SK-N-DZ (cell line): ENCODE results near the gene NLRP9.

ENCODE experiments used
- DNase-seq: peaks from one replicate; pipeline ENCODE4 v3.0.0-alpha.2; 2015; ENCODE audit warnings: low spot score

The NLRP9 gene

DNA sequence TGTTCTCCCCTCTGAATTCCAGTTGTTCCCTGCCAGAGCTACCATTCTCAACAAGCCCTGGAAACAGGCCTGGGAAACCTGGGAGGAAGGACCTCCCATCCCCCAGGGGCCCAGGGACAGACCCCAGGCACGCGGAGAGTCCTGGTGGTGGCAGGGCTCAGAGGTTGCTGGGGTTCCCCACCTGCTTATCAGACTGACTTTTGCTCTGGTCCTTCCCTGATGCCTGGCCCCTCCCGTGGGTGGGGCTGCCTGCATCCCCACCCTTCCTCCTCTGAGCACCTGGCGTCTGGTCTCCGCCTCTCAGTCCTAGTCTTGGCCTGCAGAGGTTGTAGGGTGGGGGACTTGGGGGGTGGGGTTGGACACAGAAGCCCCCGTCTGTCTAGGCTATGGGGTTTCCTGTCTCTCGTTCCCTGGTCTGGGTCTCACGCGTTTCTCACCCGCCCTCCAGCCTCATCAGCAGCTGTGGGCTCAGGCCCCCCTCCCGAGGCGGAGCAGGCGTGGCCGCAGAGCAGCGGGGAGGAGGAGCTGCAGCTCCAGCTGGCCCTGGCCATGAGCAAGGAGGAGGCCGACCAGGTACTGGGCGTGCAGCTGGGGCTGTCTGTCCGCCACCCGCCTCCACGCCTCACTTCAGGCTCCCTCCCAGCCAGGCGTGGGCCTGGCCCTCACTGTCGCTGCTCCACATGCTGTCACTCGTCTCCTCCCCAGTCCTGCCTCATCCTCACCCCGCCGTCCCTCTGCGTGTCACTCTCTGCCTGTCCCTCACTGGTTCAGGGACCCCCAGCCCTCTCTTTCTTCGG, 49.6 kb downstream of the NLRP9 start:
- DNase-seq, result peak; percentile 52

DNA sequence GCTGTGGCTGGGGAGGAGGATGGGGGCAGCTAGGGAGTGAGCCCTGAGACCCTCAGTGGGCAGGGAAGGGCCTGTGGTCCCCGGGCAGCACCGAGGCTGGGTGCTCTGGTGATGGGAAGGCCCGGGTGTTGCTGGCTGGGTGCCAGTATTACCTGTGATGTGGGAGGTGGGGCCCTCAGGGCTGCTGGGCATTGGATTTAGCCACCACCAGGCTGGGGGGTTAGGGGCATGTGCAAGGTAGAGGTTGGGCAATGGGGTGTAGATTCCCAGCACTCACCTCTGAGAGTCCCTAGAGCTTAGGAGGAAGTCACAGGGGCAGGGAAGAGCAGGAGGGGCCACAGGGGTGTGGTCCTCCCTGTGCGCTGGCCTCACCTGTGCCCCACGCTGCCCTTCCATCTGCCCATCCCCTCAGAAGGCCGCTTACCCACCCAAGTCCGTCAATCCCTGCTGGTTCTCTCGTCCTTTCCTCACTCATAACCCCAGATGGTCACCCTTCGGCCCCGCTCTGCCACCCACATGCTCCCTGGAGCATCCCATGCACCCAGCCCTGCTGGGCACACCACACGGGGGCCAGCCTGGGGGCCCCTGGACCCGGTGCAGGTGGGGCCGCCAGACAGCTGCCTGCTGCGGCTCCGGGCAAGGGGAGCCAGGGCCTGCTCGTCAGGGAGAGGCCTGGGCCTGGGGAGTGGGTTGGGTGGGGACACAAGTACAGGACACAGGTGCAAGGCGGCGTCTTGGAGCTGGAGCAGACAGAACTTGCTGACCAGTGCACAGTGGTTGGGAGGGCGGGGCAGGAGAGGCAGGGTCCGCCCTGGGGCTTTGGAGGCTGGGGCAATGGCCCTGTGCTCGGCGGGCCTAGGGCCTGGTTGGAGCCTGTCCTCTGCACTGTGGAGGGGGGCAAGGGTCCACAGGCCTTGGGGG, 50.7 kb downstream of the NLRP9 start:
- DNase-seq, result no peak

DNA sequence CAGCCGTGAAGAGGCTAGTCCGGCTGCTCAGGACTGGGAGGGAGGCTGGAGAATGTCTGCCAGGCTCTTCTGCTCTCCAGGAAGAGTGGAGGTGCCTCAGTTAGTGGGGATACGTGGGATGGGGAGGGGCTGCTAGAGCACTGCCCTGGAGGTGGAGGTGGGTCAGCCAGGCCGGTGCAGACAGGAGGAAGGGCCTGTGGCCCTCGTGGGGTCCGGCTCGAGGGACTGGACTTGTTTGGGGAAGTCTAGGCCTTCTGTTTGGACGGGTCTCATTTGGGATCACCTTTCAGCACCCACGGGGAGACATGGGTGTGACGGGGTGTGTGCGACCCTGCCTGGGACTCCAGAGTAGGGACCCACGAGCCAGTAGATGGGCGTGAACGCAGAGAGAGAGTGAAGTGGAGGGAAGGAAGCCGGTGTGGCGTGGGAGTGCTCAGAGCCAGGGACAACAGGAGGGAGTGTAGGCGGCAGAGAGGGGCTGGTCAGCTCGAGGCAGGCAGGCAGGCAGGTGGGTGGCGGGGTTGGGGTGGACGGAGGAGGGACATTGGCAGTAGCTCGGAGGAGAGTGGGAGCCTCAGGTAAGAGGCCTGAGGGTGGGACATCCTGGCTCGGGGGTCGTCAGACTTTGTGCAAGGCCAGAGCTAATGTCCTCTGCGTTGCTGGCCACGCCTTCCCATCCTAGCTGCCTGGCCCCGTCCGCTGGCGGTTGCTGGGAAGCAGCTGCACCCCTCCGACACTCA, 51.7 kb downstream of the NLRP9 start:
- no peak for DNase-seq

DNA sequence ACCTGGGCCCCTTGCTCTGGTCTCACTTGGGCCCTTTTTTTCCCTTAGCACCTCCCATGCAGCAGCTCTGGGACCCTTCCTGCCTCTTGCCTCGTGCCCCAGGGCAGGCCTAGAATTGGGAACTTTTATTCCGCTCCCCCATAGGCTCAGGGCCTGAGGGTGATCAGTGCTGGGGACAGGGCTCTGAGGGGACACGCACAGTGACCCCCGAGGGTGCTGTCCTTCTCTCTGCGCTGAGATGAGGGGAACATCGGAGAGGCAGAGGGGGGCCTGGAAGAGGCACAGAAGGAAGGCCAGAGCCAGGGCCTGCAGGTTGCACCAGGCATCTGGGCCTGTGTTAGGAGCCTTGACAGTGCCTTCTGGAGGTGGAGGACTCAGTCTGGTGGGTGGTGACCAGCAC, 52.4 kb downstream of the NLRP9 start:
- no peak for DNase-seq

DNA sequence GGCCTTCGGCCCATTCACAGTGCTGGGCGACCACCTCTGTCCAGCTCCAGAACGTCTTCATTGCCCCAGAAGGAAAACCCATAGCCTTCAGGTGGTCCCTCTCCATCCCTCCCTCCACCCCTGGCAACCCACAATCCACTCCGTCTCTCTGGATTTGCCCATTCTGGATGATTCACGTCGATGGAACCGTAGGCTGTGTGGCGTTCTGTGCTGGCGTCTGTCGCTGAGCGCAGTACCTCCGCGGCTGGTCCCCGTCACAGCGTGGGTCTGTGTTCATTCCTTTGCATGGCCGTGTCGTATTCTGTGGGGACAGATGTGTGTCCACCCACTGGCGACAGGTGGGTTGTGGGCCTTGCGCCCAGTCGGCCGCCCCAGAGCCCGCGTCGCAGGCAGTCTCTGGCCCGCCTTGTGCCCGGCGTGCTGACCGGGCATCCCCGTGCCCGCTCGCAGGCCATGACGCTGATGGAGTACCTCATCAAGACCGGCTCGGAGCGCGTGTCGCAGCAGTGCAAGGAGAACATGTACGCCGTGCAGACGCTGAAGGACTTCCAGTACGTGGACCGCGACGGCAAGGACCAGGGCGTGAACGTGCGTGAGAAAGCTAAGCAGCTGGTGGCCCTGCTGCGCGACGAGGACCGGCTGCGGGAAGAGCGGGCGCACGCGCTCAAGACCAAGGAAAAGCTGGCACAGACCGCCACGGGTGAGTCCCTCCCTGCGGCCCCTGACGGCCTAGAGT, 53.1 kb downstream of the NLRP9 start:
- DNase-seq, result no peak

DNA sequence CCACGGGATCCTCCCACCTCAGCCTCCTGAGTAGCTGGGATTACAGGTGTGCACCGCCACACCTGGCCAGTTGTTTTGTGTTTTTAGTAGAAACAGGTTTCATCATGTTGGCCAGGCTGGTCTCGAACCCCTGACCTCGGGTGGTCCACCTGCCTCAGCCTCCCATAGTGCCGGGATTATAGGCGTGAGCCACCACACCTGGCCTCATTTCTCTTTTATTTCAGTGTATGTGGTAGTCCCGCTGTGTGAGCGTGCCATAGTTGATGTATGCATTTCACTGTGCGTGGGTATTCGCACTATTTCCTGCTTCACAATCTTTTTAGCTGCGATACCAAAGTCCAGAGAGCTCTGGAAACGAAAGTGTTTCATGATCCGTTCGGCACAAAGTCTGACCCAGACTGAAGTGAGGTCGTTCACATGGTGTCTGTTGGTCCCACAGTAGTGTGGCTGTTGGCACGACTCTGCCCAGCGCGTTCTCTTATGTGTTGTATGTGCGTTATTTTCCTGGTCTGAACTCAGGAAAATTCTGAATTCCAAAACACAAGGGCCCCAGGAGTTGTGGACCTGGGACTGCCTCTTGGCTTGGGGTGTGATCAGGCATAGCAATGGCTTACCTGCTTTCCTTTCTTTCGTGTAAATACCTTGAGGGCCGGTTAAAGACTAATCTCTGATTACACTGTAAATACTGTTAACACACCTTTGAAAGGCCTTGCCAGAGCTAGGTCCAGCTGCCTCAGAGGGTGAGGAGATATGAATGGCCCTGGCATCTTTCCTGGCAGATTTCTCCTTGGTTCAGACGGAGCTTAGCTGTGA, 54.5 kb downstream of the NLRP9 start:
- DNase-seq, result no peak

DNA sequence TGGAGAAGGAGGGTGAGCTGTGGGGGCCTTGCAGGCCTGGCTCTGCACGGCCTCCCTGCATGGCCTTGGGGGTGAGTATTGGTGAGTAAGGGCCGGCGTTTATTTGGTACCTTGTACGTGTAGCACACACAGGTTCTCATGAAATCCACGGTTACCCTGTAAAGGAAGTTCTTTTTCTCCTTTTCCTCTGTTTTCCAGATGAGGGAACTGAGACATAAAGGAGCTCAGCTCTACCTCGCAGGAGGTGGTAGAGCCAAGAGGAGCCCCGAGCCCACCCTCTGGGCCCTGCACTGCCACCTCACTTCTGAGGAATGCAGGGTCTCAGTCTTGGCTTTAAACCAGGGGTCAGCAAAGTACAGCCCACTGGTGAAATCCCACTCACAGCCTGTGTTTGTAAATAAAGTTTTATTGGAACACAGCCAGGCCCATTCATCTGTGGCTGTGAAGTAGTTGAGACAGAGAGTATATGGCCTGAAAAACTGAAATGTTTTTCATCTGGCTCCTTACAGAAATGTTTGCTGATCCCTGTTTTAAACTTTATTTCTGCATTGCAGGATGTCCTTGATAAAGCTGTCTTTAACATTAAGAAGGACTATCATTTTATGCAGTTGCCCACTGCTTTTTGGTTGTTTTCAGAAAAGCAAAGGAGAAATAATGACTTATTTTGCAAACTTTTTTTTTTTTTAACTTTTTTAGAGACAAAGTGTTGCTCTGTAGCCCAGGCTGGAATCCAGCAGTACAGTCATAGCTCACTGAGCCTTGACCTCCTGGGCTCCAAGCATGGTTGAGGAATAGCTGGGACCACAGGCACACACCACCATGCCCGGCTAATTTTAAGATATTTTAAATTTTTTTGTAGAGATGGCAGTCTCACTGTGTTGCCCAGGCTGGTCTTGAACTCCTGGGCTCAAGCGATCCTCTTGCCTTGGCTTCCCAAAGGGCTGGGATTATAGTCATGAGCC, 56.8 kb downstream of the NLRP9 start:
- DNase-seq, result no peak

DNA sequence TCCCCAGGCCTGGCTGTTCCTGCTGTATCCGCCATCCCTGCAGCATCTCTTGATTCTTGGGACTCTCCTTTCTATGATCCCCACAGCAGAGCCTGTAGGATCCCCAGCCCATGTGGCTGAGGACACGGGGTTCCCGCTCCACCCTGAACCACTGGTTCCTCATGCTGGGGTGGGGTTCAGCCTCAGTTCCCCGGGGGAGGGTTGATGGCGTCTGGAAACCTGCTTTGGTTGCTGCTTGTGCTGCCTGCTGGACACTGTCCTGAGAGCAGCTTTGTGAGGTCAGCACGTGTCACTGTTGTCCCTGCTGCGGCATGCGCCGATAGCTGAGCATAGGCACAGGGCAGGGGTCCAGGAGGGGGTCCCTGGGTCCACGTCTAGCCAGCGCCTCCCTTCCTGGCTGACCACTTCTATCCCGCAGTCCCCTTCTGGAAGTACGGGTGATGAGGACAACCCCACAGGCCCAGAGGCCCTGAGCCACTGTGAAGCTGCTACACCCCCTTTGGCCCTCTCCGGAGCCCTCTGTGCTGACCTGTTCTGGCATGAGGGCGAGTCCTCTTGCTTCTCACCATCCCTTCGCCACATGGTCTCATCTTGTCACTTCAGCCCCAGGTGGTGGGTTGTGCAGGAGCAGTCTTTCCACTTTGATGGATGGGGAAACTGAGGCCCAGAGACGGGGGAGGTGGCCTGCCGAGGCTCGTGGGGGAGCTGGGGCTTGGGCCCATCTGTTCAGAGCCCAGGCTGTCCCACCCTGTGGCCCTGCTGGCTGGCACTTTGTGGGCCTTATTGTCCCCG, 57.7 kb downstream of the NLRP9 start:
- DNase-seq, result no peak

DNA sequence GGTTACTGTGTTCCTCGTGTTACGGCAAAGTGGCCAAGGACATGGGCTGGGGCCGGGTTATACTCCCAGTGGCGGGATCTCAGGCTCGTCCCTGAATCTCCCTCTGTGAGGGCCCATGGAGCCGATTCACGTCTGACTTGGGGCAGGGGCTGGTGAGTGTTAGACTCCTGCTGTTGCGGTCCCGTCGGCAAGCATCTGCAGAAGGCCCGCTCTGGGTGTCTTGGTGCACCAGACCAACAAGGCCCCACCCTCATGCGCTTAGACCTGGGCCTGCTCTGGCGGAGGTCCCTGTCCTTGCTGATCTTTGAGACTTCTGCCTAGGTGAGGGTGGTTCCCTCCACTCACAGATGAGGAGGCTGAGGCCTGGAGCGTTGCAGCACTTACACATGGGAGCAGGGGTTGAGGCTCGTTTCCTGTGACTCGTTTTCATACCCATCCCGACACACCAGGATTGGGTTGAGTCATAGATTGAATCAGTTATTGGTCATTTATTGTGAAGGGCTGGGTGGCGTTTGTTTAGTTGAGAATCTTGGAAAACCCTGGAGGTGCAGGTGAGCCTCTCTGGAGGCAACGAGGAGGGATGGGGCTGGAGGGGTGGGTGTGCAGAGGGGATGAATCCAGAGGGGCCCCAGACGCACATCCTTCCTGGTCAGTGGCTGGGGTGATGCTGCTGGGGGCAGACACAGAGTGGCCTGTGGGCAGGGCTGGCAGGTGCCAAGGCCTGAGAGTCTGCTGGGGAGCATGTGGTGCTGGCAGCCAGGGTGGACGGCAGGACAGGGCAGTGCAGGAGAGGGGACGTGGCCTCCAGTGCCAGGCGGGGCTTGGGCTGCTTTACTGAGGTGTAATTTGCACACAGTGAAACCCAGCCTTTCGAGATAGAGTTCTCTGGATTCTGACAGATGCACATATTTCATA, 58.6 kb downstream of the NLRP9 start:
- DNase-seq, result no peak

DNA sequence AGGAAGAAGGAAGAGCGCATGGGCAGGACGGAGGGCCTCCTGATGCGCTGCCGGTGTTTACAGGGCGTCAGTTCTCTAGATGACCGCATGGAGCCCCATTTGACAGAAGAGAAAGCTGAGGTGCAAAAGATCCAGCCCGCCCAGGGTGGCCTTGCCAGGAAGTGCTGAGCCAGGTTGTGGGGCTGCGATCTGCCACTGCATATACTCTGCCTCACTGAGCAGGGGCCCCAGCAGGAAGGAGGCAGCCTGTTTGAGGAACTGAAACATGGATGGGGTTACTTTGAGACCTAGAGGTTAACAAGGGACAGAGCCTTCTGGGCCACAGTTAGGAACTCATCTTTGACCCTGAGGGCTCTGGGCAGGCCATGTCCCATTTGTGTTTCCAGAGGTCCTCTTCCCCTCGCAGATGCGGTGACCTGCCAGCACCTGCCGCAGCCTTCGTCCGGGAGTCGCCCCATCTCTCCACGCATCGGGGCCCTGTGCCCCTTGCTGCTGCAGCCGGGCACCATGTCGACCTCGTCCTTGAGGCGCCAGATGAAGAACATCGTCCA, 60.0 kb downstream of the NLRP9 start:
- DNase-seq, result no peak

DNA sequence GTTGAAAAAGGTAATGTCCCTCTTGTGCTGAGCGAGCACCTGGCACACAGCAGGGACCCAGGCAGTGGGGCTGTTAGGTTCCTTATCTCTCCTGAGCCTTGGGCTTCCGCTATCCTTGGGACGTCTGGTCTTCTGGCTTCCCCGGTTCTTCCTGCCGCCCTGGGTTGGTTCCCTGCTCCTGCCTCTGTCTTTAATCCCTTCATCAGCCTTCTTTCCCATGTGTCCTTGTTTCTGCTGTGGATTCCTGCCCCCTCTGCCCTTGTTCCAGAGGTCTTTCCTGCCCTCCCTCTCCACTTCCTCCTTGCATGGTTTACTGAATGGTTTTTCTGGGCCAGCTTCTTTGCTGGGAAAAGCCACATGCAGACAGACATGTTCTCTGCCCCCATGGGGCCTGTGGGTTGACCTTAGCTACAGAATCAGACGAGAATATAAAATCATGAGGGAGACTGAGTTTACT, 60.6 kb downstream of the NLRP9 start:
- DNase-seq, result no peak

DNA sequence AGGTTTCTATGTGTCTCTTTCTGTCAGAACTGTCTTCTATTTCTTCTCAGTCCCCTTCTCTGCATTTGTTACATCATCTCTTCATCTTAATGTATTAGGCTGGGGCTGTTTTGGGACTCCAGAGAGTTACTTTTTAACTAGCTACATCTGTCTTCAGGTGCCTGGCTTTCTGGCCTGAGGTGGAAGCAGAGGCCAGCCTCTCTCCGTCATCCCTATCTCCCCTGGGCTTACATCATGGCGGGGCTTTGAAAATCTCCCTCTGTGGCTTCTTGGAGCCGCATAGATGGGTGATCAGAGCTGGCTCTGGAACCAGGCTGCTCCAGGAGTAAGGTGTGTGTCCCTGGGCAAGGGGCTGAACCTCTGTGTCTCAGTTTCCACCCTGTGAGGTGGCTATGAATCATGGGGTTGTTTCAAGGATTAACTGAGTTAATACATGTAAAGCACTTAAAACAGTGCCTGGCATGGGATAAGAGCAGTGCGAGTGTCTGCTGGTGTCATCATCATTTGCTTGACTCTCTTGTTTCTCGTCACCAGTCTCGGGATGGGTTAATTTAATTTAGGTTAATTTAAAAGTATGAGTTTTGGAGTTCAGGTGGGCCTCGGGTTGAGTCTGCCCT, 61.2 kb downstream of the NLRP9 start:
- DNase-seq, result no peak

DNA sequence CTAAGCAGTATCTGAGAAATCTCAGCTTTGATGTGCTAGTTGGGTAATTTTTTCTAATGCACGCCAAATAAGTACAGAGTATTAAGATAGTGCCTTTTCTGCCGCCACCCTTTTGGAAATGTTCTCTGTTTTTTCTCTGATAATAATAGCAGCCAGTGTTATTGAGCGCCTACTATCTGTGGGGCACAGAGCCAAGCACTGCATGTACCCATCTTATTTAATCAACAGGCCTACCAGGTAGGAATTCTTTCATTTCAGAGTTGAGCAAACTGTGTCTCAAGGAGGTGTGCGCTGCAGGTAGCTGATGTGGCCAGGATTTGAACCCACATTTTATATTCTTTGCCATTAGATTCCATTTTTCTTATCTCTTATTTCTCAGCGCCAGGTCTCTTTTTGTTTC, 61.8 kb downstream of the NLRP9 start:
- DNase-seq, result no peak

DNA sequence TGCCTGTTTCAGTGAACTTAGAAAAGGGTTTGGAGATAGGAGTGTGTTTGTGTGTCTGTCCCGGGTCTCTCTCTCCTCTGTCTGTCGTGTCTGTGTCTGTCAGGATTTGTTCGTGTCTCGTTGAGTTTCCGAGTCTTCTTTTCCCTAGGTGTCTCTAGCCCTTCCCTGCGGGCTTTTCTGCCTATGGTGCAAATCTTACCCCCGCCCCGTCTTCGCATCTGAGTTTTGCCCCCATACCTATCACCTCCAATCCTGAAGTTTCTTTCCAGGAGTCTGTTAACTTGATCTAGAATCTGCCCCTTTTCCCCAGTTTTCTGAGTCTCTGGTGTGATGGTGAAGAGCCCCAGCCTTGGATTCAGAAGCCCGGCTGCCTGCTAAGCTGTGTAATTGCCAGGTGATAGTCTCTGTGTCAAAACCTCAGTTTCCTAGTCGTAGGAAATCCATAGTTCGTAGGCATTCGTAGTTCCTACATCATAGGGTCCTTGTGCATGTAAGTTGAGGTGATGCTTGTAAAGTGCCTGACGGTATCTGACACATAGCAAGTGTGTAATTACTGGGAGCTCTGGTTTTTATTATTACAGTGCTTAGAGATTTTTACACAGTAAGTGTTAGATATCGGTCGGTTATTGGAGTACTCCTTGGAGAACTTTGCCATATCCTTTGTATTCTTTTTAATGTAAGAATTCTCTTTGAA, 62.4 kb downstream of the NLRP9 start:
- DNase-seq, result no peak

DNA sequence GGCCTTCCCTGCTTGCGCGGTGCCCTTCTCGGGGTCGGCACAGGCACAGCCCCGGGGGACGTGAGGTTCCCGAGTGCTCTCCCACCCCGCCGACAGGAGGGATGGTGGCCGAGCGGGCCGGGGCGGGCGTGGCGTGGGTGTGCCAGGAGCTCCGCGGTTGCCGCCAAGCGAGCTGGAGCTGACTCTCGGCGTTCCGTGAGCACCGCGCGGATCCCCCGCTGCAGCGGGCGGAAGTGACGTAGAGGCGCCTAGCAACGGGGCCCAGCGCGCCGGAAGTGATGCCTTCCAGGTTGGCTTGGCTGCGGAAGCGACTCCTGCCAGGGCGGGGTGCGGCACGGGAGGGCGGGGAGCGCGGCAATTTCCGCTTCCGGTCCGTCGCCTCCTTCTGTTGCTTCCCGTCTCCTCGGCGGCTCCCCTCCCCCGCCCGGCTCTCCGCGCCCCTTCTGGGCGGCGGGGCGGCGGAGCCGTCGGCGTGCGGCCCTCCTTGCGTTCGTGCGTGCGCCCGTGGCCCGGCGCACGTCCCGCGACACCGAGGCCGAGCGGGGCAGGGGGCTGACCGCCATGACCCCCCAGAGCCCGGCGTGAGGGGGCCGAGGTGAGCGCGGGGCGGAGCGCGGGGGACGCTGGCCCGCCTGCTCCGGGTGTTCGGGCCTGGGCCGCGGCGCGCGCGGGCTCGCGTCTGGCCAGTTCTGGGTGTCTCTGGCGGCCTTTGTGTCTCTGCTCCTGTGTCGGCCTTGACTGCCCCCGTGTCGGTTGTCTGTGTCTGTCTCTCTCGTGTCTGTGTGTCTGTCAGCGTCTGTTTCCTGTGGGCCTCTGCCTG, 63.2 kb downstream of the NLRP9 start, which contains the start of gene EPN1:
EPN1 (plus strand) TSS at position 386 of the 820 bp plus-strand sequence. CDS start 3,402 bp downstream, outside the sequence.
- peak; percentile 89 for DNase-seq
